ENCODE measurements around the gene SCYGR8.
"Not testable (repeated sequence)": the region's sequence is repeated elsewhere in the genome, so short reads cannot be mapped to it uniquely, and the experiment has no call there.

SCYGR8 gene

GRCh38 chr2:227739351-227739750 is 6.3 kb upstream of the SCYGR8 start:
- TF ChIP-seq POLR2AphosphoS5 (IDR thresholded peaks at IDR 0.05; ENCODE audit: borderline replicate concordance, low read depth, low read length) (no peak), FOXP2 (optimal IDR thresholded peaks at IDR 0.05; ENCODE audit: control extremely low read depth, extremely low read length, insufficient read depth) (no peak), EZH2 (IDR thresholded peaks at IDR 0.05) (no peak)
- H3K36me3 ChIP-seq (ENCODE audit: insufficient read depth, low read length), result no peaks in the 10 kb centered on the region

GRCh38 chr2:227740705-227741104 is 5.0 kb upstream of the SCYGR8 start:
- not testable (repeated sequence) for H3K9ac ChIP-seq (ENCODE audit: insufficient read length); H3K4me3 ChIP-seq; DNase-seq (ENCODE audit: low read depth, low spot score); H3K9me3 ChIP-seq (ENCODE audit: low read depth, low read length); H3K36me3 ChIP-seq (ENCODE audit: insufficient read depth, low read length); H3K27ac ChIP-seq

More at GRCh38 chr2:227739351-227739750, 6.3 kb upstream of the SCYGR8 start:
- Histone ChIP-seq H3K9ac (ENCODE audit: insufficient read length) (no peak overlapping the region), H3K27ac (no peak overlapping the region), H3K9me3 (ENCODE audit: low read depth, low read length) (no peaks in the 10 kb centered on the region), H3K4me3 (no peak overlapping the region)
- DNase-seq (ENCODE audit: low read depth, low spot score), result no peak

GRCh38 chr2:227748079-227748478 is 2.4 kb downstream of the SCYGR8 start:
- DNase-seq (ENCODE audit: low read depth, low spot score), result no peak
- TF ChIP-seq POLR2AphosphoS5 (IDR thresholded peaks at IDR 0.05; ENCODE audit: borderline replicate concordance, low read depth, low read length), result no peak
- TF ChIP-seq EZH2 (IDR thresholded peaks at IDR 0.05), result no peak
- TF ChIP-seq FOXP2 (optimal IDR thresholded peaks at IDR 0.05; ENCODE audit: control extremely low read depth, extremely low read length, insufficient read depth), result no peak

GRCh38 chr2:227756261-227756660 is 10.6 kb downstream of the SCYGR8 start:
- H3K4me3 ChIP-seq; H3K36me3 ChIP-seq (ENCODE audit: insufficient read depth, low read length); H3K9me3 ChIP-seq (ENCODE audit: low read depth, low read length); DNase-seq (ENCODE audit: low read depth, low spot score); H3K9ac ChIP-seq (ENCODE audit: insufficient read length); H3K27ac ChIP-seq: not testable (repeated sequence)

More at GRCh38 chr2:227748079-227748478, 2.4 kb downstream of the SCYGR8 start:
- no peaks in the 10 kb centered on the region for H3K36me3 ChIP-seq (ENCODE audit: insufficient read depth, low read length)
- no peak overlapping the region for H3K4me3 ChIP-seq
- H3K27ac ChIP-seq, result no peak overlapping the region
- no peak overlapping the region for H3K9ac ChIP-seq (ENCODE audit: insufficient read length)
- no peaks in the 10 kb centered on the region for H3K9me3 ChIP-seq (ENCODE audit: low read depth, low read length)

GRCh38 chr2:227759411-227760118 is 13.9 kb downstream of the SCYGR8 start:
- no peaks in the 10 kb centered on the region for H3K36me3 ChIP-seq (ENCODE audit: insufficient read depth, low read length)
- no peak for TF ChIP-seq EZH2 (IDR thresholded peaks at IDR 0.05)
- no peak for TF ChIP-seq POLR2AphosphoS5 (IDR thresholded peaks at IDR 0.05; ENCODE audit: borderline replicate concordance, low read depth, low read length)
- TF ChIP-seq FOXP2 (optimal IDR thresholded peaks at IDR 0.05; ENCODE audit: control extremely low read depth, extremely low read length, insufficient read depth), result no peak
- no peaks in the 10 kb centered on the region for H3K9me3 ChIP-seq (ENCODE audit: low read depth, low read length)
- no peak overlapping the region for H3K27ac ChIP-seq
- no peak overlapping the region for H3K4me3 ChIP-seq
- H3K9ac ChIP-seq (ENCODE audit: insufficient read length), result no peak overlapping the region
- DNase-seq (ENCODE audit: low read depth, low spot score), result no peak

GRCh38 chr2:227761740-227762476 is 16.2 kb downstream of the SCYGR8 start:
- Histone ChIP-seq H3K9ac (ENCODE audit: insufficient read length) (no peak overlapping the region), H3K9me3 (ENCODE audit: low read depth, low read length) (no peaks in the 10 kb centered on the region), H3K27ac (no peak overlapping the region), H3K36me3 (ENCODE audit: insufficient read depth, low read length) (no peaks in the 10 kb centered on the region), H3K4me3 (no peak overlapping the region)
- TF ChIP-seq FOXP2 (optimal IDR thresholded peaks at IDR 0.05; ENCODE audit: control extremely low read depth, extremely low read length, insufficient read depth), result no peak
- TF ChIP-seq EZH2 (IDR thresholded peaks at IDR 0.05), result no peak
- no peak for TF ChIP-seq POLR2AphosphoS5 (IDR thresholded peaks at IDR 0.05; ENCODE audit: borderline replicate concordance, low read depth, low read length)
- DNase-seq (ENCODE audit: low read depth, low spot score), result no peak

GRCh38 chr2:227765788-227766372 is 20.2 kb downstream of the SCYGR8 start:
- TF ChIP-seq FOXP2 (optimal IDR thresholded peaks at IDR 0.05; ENCODE audit: control extremely low read depth, extremely low read length, insufficient read depth) (no peak), EZH2 (IDR thresholded peaks at IDR 0.05) (no peak), POLR2AphosphoS5 (IDR thresholded peaks at IDR 0.05; ENCODE audit: borderline replicate concordance, low read depth, low read length) (no peak)
- DNase-seq (ENCODE audit: low read depth, low spot score), result no peak
- Histone ChIP-seq H3K9ac (ENCODE audit: insufficient read length) (no peak overlapping the region), H3K36me3 (ENCODE audit: insufficient read depth, low read length) (no peaks in the 10 kb centered on the region), H3K4me3 (no peak overlapping the region), H3K27ac (no peak overlapping the region), H3K9me3 (ENCODE audit: low read depth, low read length) (no peaks in the 10 kb centered on the region)

GRCh38 chr2:227766373-227766883 is 20.7 kb downstream of the SCYGR8 start:
- Histone ChIP-seq H3K36me3 (ENCODE audit: insufficient read depth, low read length) (no peaks in the 10 kb centered on the region), H3K9me3 (ENCODE audit: low read depth, low read length) (no peaks in the 10 kb centered on the region), H3K4me3 (no peak overlapping the region), H3K9ac (ENCODE audit: insufficient read length) (no peak overlapping the region), H3K27ac (no peak overlapping the region)
- no peak for DNase-seq (ENCODE audit: low read depth, low spot score)
- TF ChIP-seq FOXP2 (optimal IDR thresholded peaks at IDR 0.05; ENCODE audit: control extremely low read depth, extremely low read length, insufficient read depth), result no peak
